ENCODE measurements around the gene DROSHA.

DROSHA gene

DNA sequence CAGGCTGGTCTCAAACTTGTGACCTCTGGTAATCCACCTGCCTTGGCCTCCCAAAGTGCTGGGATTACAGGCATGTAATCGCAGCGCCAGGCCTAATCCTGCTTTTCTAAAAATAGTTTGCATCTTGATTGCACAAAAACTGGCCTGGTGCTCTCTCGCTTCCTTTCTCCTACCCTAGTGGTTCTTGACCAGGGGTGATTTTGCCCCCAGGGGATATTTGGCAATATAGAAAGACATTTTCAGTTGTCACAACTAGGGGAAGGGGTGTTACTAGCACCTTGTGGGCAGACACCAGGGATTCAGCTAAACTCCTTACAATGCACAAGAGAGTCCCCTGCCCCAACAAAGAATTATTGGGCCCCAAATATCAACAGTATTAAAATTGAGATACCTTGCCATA, 139.8 kb downstream of the DROSHA start:
- no peak overlapping the region for H3K27ac ChIP-seq
- TF ChIP-seq, protein P1, sequence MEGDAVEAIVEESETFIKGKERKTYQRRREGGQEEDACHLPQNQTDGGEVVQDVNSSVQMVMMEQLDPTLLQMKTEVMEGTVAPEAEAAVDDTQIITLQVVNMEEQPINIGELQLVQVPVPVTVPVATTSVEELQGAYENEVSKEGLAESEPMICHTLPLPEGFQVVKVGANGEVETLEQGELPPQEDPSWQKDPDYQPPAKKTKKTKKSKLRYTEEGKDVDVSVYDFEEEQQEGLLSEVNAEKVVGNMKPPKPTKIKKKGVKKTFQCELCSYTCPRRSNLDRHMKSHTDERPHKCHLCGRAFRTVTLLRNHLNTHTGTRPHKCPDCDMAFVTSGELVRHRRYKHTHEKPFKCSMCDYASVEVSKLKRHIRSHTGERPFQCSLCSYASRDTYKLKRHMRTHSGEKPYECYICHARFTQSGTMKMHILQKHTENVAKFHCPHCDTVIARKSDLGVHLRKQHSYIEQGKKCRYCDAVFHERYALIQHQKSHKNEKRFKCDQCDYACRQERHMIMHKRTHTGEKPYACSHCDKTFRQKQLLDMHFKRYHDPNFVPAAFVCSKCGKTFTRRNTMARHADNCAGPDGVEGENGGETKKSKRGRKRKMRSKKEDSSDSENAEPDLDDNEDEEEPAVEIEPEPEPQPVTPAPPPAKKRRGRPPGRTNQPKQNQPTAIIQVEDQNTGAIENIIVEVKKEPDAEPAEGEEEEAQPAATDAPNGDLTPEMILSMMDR (conservative IDR thresholded peaks at IDR 0.05), result no peak

DNA sequence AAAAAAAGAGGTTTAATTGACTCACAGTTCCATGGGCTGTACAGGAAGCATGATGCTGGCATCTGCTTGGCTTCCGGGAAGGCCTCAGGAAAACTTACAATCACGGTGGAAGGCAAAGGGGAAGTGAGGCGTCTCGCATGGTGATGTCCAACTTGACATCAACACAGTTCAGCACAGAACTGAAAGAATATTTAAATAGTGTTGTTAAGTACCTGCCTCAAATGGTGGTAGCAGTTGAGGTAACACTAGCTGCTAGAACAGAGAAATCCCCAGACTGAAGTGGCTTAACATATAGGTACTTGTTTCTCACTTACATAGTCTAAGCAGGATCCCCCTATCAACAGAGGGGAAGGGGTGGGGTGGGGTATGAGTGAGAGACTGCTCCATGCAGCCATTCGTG, 141.6 kb downstream of the DROSHA start:
- no peak overlapping the region for H3K27ac ChIP-seq
- TF ChIP-seq, protein P1 (conservative IDR thresholded peaks at IDR 0.05), result no peak

DNA sequence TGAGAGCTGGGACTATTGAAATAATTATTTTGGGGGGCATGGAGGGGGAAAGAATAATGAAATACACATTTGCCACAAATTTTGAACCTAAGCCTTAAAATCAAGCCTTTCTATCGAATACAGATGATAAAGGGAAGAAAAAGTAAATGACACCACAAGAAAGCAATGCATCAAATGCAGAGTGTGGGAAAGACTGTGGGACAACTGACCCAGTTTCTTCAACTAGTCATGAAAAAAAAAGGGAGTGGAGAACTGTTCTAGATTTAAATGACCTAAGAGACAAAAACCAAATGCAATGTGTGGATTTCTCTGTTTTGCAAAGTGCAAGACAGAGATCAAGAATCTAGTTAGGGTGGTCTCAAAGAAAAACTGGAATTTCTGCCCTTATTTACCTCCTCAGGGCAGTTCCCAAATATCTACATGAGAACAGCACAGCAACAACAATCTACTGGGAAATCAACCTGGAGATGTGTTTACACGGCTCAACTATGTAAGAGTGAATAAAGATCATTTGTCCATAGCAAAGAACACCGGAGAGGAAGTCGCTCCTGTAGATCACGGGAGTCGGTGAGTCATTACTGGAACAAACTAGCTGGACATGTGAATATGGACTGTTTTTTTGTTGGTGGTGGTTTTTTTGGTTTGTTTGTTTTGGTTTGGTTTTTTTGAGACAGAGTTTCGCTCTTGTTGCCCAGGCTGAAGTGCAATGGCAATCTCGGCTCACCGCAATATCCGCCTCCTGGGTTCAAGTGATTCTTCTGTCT, 145.9 kb downstream of the DROSHA start:
- H3K27ac ChIP-seq, result no peak overlapping the region
- TF ChIP-seq, protein P1 (conservative IDR thresholded peaks at IDR 0.05), result no peak

DNA sequence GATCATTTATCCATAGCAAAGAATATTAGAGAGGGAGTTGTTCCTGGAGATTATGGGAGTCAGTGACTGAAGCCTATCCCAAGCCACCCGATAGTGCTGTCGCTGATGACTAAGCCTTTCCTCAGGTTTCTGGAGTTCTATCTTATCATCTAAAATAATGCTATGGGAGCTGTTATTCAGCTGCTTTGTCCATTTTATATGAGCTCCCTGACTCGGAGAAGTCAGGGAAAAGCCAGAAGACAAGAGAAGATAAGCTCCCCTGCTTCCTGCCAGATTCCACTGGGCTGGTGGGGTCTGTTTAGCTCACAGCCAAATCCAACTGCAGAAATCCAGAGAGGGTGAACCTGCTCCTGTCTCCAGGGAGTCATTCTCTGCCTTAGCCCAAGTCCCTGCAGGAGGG, 148.2 kb downstream of the DROSHA start:
- H3K27ac ChIP-seq, result no peak overlapping the region
- TF ChIP-seq, protein P1 (conservative IDR thresholded peaks at IDR 0.05), result no peak

DNA sequence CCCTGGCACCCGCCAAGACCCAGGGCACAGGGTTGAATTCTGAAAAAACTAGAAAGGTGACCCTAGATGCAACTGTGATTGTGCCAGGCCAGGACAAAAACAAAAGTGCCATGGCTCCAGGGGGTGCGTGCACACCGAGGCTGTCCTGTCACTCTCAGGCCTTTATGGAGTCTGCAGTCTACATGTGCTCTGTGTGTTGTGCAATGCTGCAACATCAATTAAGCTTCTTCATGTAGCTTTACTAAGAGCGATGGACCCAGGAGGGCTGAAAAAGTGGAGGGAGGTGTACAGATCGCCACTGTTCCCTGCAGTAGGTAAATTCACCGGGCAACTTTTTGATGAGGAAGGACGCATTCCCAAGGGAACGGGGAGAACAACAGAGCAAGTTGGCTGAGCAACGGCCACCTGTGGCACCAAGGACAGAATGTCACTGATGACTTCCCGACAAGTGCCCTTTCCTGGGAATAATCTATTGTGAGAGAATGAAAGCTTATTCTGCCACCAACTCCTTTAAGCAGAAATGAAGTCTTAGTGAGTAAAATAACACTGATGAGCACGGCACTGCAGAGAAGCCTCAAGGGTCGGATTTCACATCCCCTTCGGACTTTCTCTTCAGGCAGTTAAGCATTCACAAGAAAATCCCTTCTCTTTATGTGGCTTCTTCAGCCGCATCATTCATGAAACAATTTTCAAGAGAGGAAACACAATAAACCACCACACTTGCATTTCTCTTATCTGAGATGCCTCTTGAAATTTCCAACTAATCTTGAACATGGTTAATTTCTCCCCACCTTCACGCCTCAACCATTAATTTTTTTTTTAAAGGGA, 149.6 kb downstream of the DROSHA start:
- no peak overlapping the region for H3K27ac ChIP-seq
- TF ChIP-seq, protein P1 (conservative IDR thresholded peaks at IDR 0.05), result no peak

DNA sequence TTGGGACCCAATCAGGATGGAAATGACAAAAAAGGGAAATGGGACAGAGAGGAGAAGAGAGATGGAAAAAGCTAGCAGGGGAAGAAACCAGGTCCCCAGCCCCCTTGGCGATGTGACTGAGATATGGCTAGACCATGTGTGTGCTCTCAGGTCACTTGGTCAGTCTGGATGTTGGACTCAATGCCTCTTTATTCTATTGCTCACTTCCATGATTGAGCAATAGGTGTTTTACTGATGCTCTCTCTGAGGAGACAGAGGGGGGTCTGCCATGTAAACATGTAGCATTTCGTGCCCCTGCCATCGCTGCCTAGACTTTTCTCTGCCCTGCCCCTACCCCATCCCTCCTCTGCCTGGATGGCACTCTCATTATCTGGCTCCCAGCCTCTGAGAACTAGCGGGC, 150.6 kb downstream of the DROSHA start:
- TF ChIP-seq, protein P1 (conservative IDR thresholded peaks at IDR 0.05), result no peak
- no peak overlapping the region for H3K27ac ChIP-seq

DNA sequence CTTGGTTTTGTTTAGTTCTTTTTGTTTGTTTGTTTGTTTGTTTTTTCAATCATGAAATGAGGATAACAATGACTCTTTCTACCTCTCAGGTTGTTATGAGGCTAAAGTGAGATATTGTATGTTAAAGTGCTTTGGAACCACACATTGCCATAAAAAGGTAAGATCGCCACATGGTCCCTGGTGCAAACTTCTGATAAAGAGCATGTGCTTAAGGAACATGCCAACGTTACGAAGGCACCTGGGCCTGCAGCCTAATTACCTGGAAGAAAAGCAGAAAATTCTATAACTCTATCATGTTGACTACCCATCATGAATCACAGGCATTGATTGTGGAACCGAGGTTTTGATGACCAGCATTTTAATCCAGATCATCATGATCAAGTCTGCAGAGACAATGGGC, 151.8 kb downstream of the DROSHA start:
- TF ChIP-seq, protein P1 (conservative IDR thresholded peaks at IDR 0.05), result no peak

More for the DNA sequence above, 151.8 kb downstream of the DROSHA start:
- no peak overlapping the region for H3K27ac ChIP-seq
